Uterus (tissue), 4 donors: ENCODE measurements around the gene CFAP74. TPM values are rescaled to one million over a fixed set of nuclear protein-coding genes. Genes with fewer than 3 reads are reported as not detected.
A peak's percentile ranks its signal among the peaks of the same experiment; 100 is the strongest.

Experiments
- DNase-seq, 2 donors: peaks; one replicate each; pipeline ENCODE4 v3.0.0-alpha.2; 2019 to 2020
- H3K27ac ChIP-seq, 2 donors: fragments of 200-600 bp; sonication (generic); 1 replicate in 1 of 2; 2 replicates in 1 of 2; pipeline ENCODE4 v1.5.1; 2016 to 2018
- H3K27me3 ChIP-seq, 2 donors: fragments of 200-600 bp; sonication (generic); one replicate each; pipeline ENCODE4 v1.5.1; 2018 to 2019; ENCODE audit warnings: control low read depth in 1 of 2
- H3K36me3 ChIP-seq, 2 donors: fragments of 200-600 bp; sonication (generic); one replicate each; pipeline ENCODE4 v1.5.1; 2019; ENCODE audit warnings: control low read depth in 1 of 2
- H3K4me1 ChIP-seq, 2 donors: fragments of 200-600 bp; sonication (generic); one replicate each; pipeline ENCODE4 v1.5.1; 2018 to 2019; ENCODE audit warnings: control low read depth in 1 of 2
- H3K4me3 ChIP-seq, 2 donors: fragments of 200-600 bp; sonication (generic); 1 replicate in 1 of 2; 2 replicates in 1 of 2; pipeline ENCODE4 v1.5.1; 2018 to 2019; ENCODE audit warnings: mild to moderate bottlenecking in 1 of 2
- H3K9me3 ChIP-seq, 2 donors: fragments of 200-600 bp; sonication (generic); one replicate each; pipeline ENCODE4 v1.5.1; 2019; ENCODE audit warnings: control low read depth in 1 of 2
- POLR2A ChIP-seq, 2 donors: fragments of 450-650 bp; IDR thresholded peaks; one replicate each; pipeline ENCODE4 v1.6.1; 2016; ENCODE audit warnings: antibody characterized with exemption in 2 of 2, mild to moderate bottlenecking in 1 of 2, moderate library complexity in 1 of 2
- intact Hi-C: fragments of 100-400 bp; cut with DNase I; formaldehyde crosslinking; loops from one replicate; pipeline ENCODE4 v1.15.1; 2023; ENCODE audit warnings: low total_unique reads
- total RNA-seq, 4 donors: library from RNA; depleted of rRNA in 3 of 4; stranded (reverse); fragments of >200 nt in 3 of 4; gene quantifications; one replicate each; pipeline versions ENCODE4 v1.1.0 to v1.2.4, GENCODE V29; 2014 to 2023
- TF ChIP-seq, protein P1 (sequence below), 4 experiments: fragments of 200-600 bp in 2 of 4; fragments of 450-650 bp in 2 of 4; sonication (generic) in 2 of 4; IDR thresholded peaks; one replicate each; pipeline ENCODE4 v1.5.1; 2016 to 2019; ENCODE audit warnings: antibody characterized with exemption in 4 of 4, mild to moderate bottlenecking in 2 of 4, moderate library complexity in 1 of 4
- donor health status: DM: yes; HTN: yes; CAD: no.

The CFAP74 gene
- total RNA-seq, 4 donors from 2014 or later, result 0.64 to 1.0 TPM; not detected in 2

GRCh38 chr1:1994536-1994935 lies 9.1 kb downstream of the CFAP74 start:
- TF ChIP-seq POLR2A (IDR thresholded peaks at IDR 0.05), result no peak
- TF ChIP-seq, protein P1, sequence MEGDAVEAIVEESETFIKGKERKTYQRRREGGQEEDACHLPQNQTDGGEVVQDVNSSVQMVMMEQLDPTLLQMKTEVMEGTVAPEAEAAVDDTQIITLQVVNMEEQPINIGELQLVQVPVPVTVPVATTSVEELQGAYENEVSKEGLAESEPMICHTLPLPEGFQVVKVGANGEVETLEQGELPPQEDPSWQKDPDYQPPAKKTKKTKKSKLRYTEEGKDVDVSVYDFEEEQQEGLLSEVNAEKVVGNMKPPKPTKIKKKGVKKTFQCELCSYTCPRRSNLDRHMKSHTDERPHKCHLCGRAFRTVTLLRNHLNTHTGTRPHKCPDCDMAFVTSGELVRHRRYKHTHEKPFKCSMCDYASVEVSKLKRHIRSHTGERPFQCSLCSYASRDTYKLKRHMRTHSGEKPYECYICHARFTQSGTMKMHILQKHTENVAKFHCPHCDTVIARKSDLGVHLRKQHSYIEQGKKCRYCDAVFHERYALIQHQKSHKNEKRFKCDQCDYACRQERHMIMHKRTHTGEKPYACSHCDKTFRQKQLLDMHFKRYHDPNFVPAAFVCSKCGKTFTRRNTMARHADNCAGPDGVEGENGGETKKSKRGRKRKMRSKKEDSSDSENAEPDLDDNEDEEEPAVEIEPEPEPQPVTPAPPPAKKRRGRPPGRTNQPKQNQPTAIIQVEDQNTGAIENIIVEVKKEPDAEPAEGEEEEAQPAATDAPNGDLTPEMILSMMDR (IDR thresholded peaks at IDR 0.05), result no peak
- no peaks in the 10 kb centered on the region for H3K27me3 ChIP-seq

GRCh38 chr1:1990222-1990621 lies 13.4 kb downstream of the CFAP74 start:
- H3K4me3 ChIP-seq, result no peak overlapping the region
- TF ChIP-seq, protein P1 (IDR thresholded peaks at IDR 0.05), result no peak
- no peak for TF ChIP-seq POLR2A (IDR thresholded peaks at IDR 0.05)
- no peaks in the 10 kb centered on the region for H3K4me1 ChIP-seq
- intact Hi-C loops, result no loop called here
- H3K36me3 ChIP-seq, result no peaks in the 10 kb centered on the region
- no peaks in the 10 kb centered on the region for H3K9me3 ChIP-seq
- H3K27ac ChIP-seq, result peak overlapping the region; percentile 63 to 74
- no peaks in the 10 kb centered on the region for H3K27me3 ChIP-seq
- DNase-seq, result peak; percentile 23 to 52

More at GRCh38 chr1:1994536-1994935, 9.1 kb downstream of the CFAP74 start:
- intact Hi-C loops, result no loop called here
- Histone ChIP-seq H3K4me1 (no peaks in the 10 kb centered on the region), H3K36me3 (no peaks in the 10 kb centered on the region), H3K27ac (no peak overlapping the region), H3K4me3 (no peak overlapping the region), H3K9me3 (no peaks in the 10 kb centered on the region)
- DNase-seq, result no peak

DNA sequence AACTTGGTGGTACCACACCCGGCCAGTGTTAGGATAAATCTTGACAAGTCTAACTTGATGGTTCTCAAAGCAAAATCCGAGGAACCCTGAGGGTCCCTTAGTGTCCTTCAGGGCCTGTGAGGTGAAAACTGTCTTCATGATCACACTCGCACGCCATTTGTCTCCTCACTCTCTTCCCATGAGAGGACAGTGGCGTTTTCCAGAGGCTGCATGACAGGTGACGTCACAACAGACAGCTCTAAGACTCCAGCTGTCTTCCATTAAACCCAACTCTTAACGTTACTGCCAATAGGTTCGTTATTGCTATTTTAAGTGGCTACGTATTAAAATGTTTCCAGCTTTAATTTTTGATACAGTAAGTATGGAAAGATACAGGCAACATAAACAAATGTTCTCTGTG lies 13.8 kb downstream of the CFAP74 start:
- peak overlapping the region; percentile 63 to 74 for H3K27ac ChIP-seq
- TF ChIP-seq, protein P1 (IDR thresholded peaks at IDR 0.05), result no peak
- no peak for TF ChIP-seq POLR2A (IDR thresholded peaks at IDR 0.05)
- intact Hi-C loops, result no loop called here
- H3K4me1 ChIP-seq, result no peaks in the 10 kb centered on the region
- no peak for DNase-seq
- no peaks in the 10 kb centered on the region for H3K9me3 ChIP-seq
- no peaks in the 10 kb centered on the region for H3K36me3 ChIP-seq
- H3K4me3 ChIP-seq, result no peak overlapping the region
- no peaks in the 10 kb centered on the region for H3K27me3 ChIP-seq

DNA sequence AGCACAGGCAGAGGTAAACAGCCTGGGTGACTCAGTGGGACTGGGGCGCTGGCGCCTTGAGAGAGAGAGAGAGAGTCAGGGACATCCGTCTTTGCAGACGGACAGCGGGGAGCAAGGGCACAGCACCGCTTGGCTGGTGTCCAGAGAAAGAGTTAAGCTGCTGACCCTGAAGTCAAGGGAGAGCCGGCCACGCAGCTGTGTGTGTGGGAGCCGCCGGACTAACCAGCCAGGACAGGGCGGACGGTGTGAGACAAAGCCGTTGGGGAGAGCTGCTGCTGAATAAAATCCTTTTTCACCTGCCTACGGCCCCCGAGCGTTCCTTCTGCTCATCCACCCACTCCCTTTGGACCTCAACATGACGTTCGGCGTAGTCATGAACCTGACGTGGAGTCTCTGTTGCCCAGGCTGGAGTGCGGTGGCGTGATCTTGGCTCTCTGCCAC lies 14.5 kb downstream of the CFAP74 start:
- intact Hi-C loops, result no loop called here

More for the DNA sequence above, 14.5 kb downstream of the CFAP74 start:
- Histone ChIP-seq H3K4me3 (no peak overlapping the region), H3K27me3 (no peaks in the 10 kb centered on the region), H3K36me3 (no peaks in the 10 kb centered on the region), H3K4me1 (no peaks in the 10 kb centered on the region), H3K9me3 (no peaks in the 10 kb centered on the region), H3K27ac (peak overlapping the region; percentile 63 to 74)
- peak; percentile 40 to 59 for DNase-seq
- TF ChIP-seq, protein P1 (IDR thresholded peaks at IDR 0.05), result no peak
- no peak for TF ChIP-seq POLR2A (IDR thresholded peaks at IDR 0.05)
